Endothelial cell of umbilical vein (primary cell): Measurements from ENCODE around the gene GRID1. TPM values are rescaled to one million over a fixed set of nuclear protein-coding genes. Genes with fewer than 3 reads are reported as not detected.

Experiments used
- BruUV-seq: library from RNA; stranded (reverse); fragments of 400-500 nt; replicated peaks from 2 replicates; lab custom pipeline; 2021; lab: Mats Ljungman, UMichigan
- CTCF ChIA-PET: fragments of 300-600, 350-600 bp; sonication (Branson Sonifier 250); formaldehyde crosslinking; loops from one replicate; lab custom pipeline; 2021; ENCODE audit warnings: antibody characterized with exemption, inconsistent platforms; lab: Charles Lee
- POLR2A ChIA-PET: fragments of 300-600, 350-600 bp; sonication (Branson Sonifier 250); formaldehyde crosslinking; loops from one replicate; lab custom pipeline; 2021; ENCODE audit warnings: antibody characterized with exemption, inconsistent platforms; lab: Charles Lee
- DNase-seq: peaks from one replicate; pipeline ENCODE4 v3.0.0-alpha.2; 2011; ENCODE audit warnings: low read depth, low spot score
- FAIRE-seq: peaks from 2 replicates; lab custom pipeline; 2011; peaks lifted over from hg19 to GRCh38; lab: Jason Lieb, UNC
- H2AFZ ChIP-seq: 2 replicates; pipeline ENCODE4 v1.6.0; 2012; ENCODE audit warnings: low read depth, low read length, control low read depth, inconsistent platforms
- H3K27ac ChIP-seq: 2 replicates; pipeline ENCODE4 v1.5.1; 2011; ENCODE audit warnings: low read depth, mild to moderate bottlenecking, control low read depth, low read length, moderate library complexity; ENCODE audit not compliant: insufficient read depth
- H3K27me3 ChIP-seq, 2 experiments: 2 replicates each; pipeline versions ENCODE4 v1.6.0 to v1.6.1; 2011; ENCODE audit warnings: low read length in 2 of 2, mixed read lengths in 1 of 2; ENCODE audit not compliant: control insufficient read depth in 2 of 2, insufficient read depth in 2 of 2
- H3K36me3 ChIP-seq, 2 experiments: 2 replicates in 1 of 2; 3 replicates in 1 of 2; pipeline ENCODE4 v1.5.1; 2011; ENCODE audit warnings: low read length in 2 of 2, mild to moderate bottlenecking in 1 of 2, moderate library complexity in 1 of 2; ENCODE audit not compliant: control insufficient read depth in 2 of 2, insufficient read depth in 2 of 2; ENCODE audit errors: extremely low read depth in 1 of 2
- H3K4me1 ChIP-seq: 3 replicates; pipeline ENCODE4 v1.5.1; 2011; ENCODE audit warnings: mild to moderate bottlenecking, low read length; ENCODE audit not compliant: control insufficient read depth, insufficient read depth; ENCODE audit errors: extremely low read depth
- H3K4me2 ChIP-seq: 2 replicates; pipeline ENCODE4 v1.6.1; 2011; ENCODE audit warnings: low read length, control low read depth, mixed read lengths; ENCODE audit not compliant: insufficient read depth
- H3K4me3 ChIP-seq, 3 experiments: fragments of 200-600 bp in 1 of 3; sonication (generic), shearing (Covaris generic) in 1 of 3; replicated peaks in 1 of 3; 2 replicates each; pipeline ENCODE4 v1.5.1; 2011 to 2016; ENCODE audit warnings: control low read depth in 3 of 3, low read length in 3 of 3, mild to moderate bottlenecking in 2 of 3, inconsistent platforms in 1 of 3, low read depth in 1 of 3, moderate library complexity in 1 of 3; ENCODE audit not compliant: insufficient read depth in 1 of 3
- H3K79me2 ChIP-seq: 2 replicates; pipeline ENCODE4 v1.6.0; 2012; ENCODE audit warnings: low read length, inconsistent platforms; ENCODE audit not compliant: control insufficient read depth, insufficient read depth
- H3K9ac ChIP-seq: replicated peaks from 2 replicates; pipeline ENCODE3; 2011; ENCODE audit warnings: low read length, control low read depth; ENCODE audit not compliant: insufficient read depth; ENCODE audit errors: extremely low read depth
- H3K9me1 ChIP-seq: replicated peaks from 3 replicates; pipeline ENCODE4 v1.6.0; 2011; ENCODE audit warnings: mild to moderate bottlenecking, low read length; ENCODE audit not compliant: control insufficient read depth, insufficient read depth; ENCODE audit errors: extremely low read depth
- H3K9me3 ChIP-seq: replicated peaks from 2 replicates; pipeline ENCODE4 v1.5.1; 2012; ENCODE audit warnings: low read length, inconsistent platforms; ENCODE audit not compliant: control insufficient read depth, insufficient read depth
- H4K20me1 ChIP-seq: replicated peaks from 2 replicates; pipeline ENCODE3; 2011; ENCODE audit warnings: mild to moderate bottlenecking, low read length; ENCODE audit not compliant: control insufficient read depth, insufficient read depth; ENCODE audit errors: extremely low read depth
- CTCF ChIP-seq, 2 donors: IDR thresholded peaks; 1 replicate in 1 of 2; 2 replicates in 1 of 2; pipeline ENCODE4 v1.5.1; 2011; ENCODE audit warnings: low read length in 2 of 2, mild to moderate bottlenecking in 2 of 2, moderate library complexity in 2 of 2, control low read depth in 1 of 2, inconsistent platforms in 1 of 2, low read depth in 1 of 2; ENCODE audit not compliant: insufficient read depth in 1 of 2; ENCODE audit errors: extremely low read depth in 1 of 2
- EZH2 ChIP-seq: IDR thresholded peaks from 2 replicates; pipeline ENCODE4 v1.6.1; 2012; ENCODE audit warnings: borderline replicate concordance, low read depth, mild to moderate bottlenecking, moderate library complexity, low read length, inconsistent platforms; ENCODE audit not compliant: severe bottlenecking
- FOS ChIP-seq: IDR thresholded peaks from 2 replicates; pipeline ENCODE4 v1.6.1; 2011; ENCODE audit warnings: mild to moderate bottlenecking, low read length, moderate library complexity, borderline replicate concordance; ENCODE audit not compliant: insufficient read depth
- GATA2 ChIP-seq: IDR thresholded peaks from 2 replicates; pipeline ENCODE4 v1.7.0; 2011; ENCODE audit warnings: low read depth, mild to moderate bottlenecking, moderate library complexity, mixed read lengths, low read length; ENCODE audit not compliant: insufficient read length, insufficient read depth
- JUN ChIP-seq: IDR thresholded peaks from 2 replicates; pipeline ENCODE4 v1.6.1; 2011; ENCODE audit warnings: borderline replicate concordance, low read depth; ENCODE audit not compliant: insufficient read length, insufficient read depth
- MAX ChIP-seq: IDR thresholded peaks from 2 replicates; pipeline ENCODE4 v1.6.1; 2011; ENCODE audit not compliant: insufficient read depth, insufficient read length
- MYC ChIP-seq: IDR thresholded peaks from one replicate; pipeline ENCODE4 v1.6.1; 2011; ENCODE audit warnings: mild to moderate bottlenecking, low read depth, low read length
- POLR2A ChIP-seq: IDR thresholded peaks from 2 replicates; pipeline ENCODE4 v1.6.1; 2012; ENCODE audit warnings: low read depth, mild to moderate bottlenecking, control low read depth, low read length
- POLR2AphosphoS5 ChIP-seq: IDR thresholded peaks from 2 replicates; pipeline ENCODE4 v1.6.1; 2012; ENCODE audit warnings: low read depth, mild to moderate bottlenecking, control low read depth, low read length, moderate library complexity; ENCODE audit not compliant: insufficient read depth
- dilution Hi-C: fragments of 300-500 bp; cut with MboI; formaldehyde crosslinking; loops from one replicate; pipeline ENCODE4 v1.15.0; 2019; ENCODE audit warnings: low sequenced_read_pairs; ENCODE audit not compliant: extremely low pct_ligation_motif_present
- intact Hi-C: fragments of 100-400 bp; cut with micrococcal nuclease; formaldehyde crosslinking; loops from one replicate; pipeline ENCODE4 v1.10.0; 2022
- polyA plus RNA-seq, 4 experiments: library from polyadenylated mRNA; depleted of rRNA in 3 of 4; stranded (reverse) in 3 of 4; unstranded in 1 of 4; fragments of >200 nt; gene quantifications; 2 replicates each; pipeline versions ENCODE4 v1.2.1 to v1.2.3, GENCODE V29; 2011 to 2012; ENCODE audit warnings: missing spikeins in 1 of 4
- total RNA-seq: library from RNA; stranded (reverse); gene quantifications from 2 replicates; pipeline ENCODE4 v1.2.3, GENCODE V29; 2021

GRID1 gene
- total and polyA plus RNA-seq, 2 donors (not counting 3 experiments of a cell fraction or from before 2014, with no cell fraction given) = not detected

- no peaks in the 10 kb centered on the region for H3K9me3 ChIP-seq
- BruUV-seq = no TSS peak
- no peaks in the 10 kb centered on the region for H3K79me2 ChIP-seq
- no peak for TF ChIP-seq CTCF (IDR thresholded peaks at IDR 0.05; ENCODE audit: extremely low read depth in 1 of 2, insufficient read depth in 1 of 2, low read depth in 1 of 2, low read length in 2 of 2)
- no peak for TF ChIP-seq GATA2
- TF ChIP-seq FOS = no peak
- TF ChIP-seq MAX = no peak
- TF ChIP-seq MYC = no peak
- no peak for TF ChIP-seq POLR2AphosphoS5
- no peak for TF ChIP-seq POLR2A
- TF ChIP-seq JUN = no peak
- no peak for TF ChIP-seq EZH2
- H3K4me3 ChIP-seq = no peak overlapping the region
- CTCF ChIA-PET = no interaction called here
- H3K27ac ChIP-seq = no peak overlapping the region
- dilution Hi-C loops = no loop called here
- H2AFZ ChIP-seq = no peak overlapping the region
- no peak overlapping the region for H3K4me2 ChIP-seq
- intact Hi-C loops = no loop called here
- POLR2A ChIA-PET = no interaction called here
- no peak overlapping the region for H3K9ac ChIP-seq
- no peaks in the 10 kb centered on the region for H3K27me3 ChIP-seq
- no peak for DNase-seq
- H3K36me3 ChIP-seq = no peaks in the 10 kb centered on the region
- FAIRE-seq = no peak
- H3K9me1 ChIP-seq = no peaks in the 10 kb centered on the region
- no peaks in the 10 kb centered on the region for H4K20me1 ChIP-seq
- H3K4me1 ChIP-seq = no peaks in the 10 kb centered on the region
Measured at GRCh38 chr10:86163522-86164173, 202.9 kb downstream of the GRID1 start.
